IPS-20b (cell line): Measurements from ENCODE around the gene ANKS1B.

ENCODE experiments used
- H3K27ac ChIP-seq: one replicate; pipeline ENCODE4 v1.5.1; 2013; ENCODE audit warnings: low read length
- H3K27me3 ChIP-seq: 2 replicates; pipeline ENCODE4 v1.6.1; 2013; ENCODE audit warnings: mild to moderate bottlenecking, low read length, inconsistent platforms; ENCODE audit not compliant: insufficient read depth
- H3K36me3 ChIP-seq: 2 replicates; pipeline ENCODE4 v1.6.1; 2013; ENCODE audit warnings: low read depth, mild to moderate bottlenecking, inconsistent platforms, low read length, moderate library complexity; ENCODE audit not compliant: insufficient read depth
- H3K4me1 ChIP-seq: 2 replicates; pipeline ENCODE4 v1.6.1; 2013; ENCODE audit warnings: mild to moderate bottlenecking, control low read depth, inconsistent platforms, low read length, moderate library complexity; ENCODE audit not compliant: insufficient read depth
- H3K4me3 ChIP-seq: 2 replicates; pipeline ENCODE4 v1.5.1; 2013; ENCODE audit warnings: mild to moderate bottlenecking, low read length, inconsistent platforms
- H3K9ac ChIP-seq: 2 replicates; pipeline ENCODE4 v1.6.1; 2013; ENCODE audit warnings: low read depth, mild to moderate bottlenecking, inconsistent platforms, low read length, moderate library complexity
- H3K9me3 ChIP-seq: 2 replicates; pipeline ENCODE4 v1.6.1; 2013; ENCODE audit warnings: mild to moderate bottlenecking, low read depth, low read length, inconsistent platforms; ENCODE audit not compliant: insufficient read depth

The ANKS1B gene

DNA sequence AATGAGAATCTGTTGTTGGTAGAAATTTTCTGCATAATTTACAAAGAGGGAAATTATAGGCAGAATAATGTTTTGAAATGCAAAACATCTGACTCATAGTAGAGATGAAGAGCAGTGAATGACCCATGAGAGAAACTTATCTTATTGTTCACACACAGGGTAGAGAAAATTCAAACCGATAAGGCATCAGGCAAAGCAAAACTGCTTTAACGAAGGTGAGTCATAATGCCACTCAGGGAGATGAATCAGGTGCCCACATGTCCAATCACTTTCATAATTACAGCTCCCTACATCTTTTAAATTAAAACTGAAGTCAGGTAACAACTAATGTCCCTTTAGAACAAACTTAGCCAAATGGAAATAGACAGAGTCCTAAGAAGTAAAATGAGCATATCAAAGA lies 602.7 kb downstream of the ANKS1B start:
- no peaks in the 10 kb centered on the region for H3K27me3 ChIP-seq
- no peaks in the 10 kb centered on the region for H3K9me3 ChIP-seq
- H3K9ac ChIP-seq: no peak overlapping the region
- no peak overlapping the region for H3K4me3 ChIP-seq
- H3K36me3 ChIP-seq: no peaks in the 10 kb centered on the region
- H3K4me1 ChIP-seq: no peaks in the 10 kb centered on the region
- no peak overlapping the region for H3K27ac ChIP-seq

DNA sequence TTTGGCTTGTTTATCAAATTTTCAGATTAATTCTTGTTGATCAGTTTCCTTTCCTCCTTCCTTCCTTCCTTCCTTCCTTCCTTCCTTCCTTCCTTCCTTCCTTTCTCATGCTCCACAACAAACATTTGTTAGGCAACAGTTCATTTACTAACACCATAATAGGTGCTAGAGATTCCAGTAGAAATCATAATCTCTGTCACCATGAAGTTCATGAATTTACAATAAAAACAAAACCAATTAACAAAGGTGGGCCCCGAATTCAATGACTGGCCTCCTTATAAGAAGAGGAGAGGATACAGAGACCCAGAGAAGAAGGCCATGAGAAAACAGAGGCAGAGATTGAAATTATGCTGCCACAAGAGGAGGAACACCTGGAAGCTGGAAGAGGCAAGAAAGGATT lies 604.0 kb downstream of the ANKS1B start:
- Histone ChIP-seq H3K4me1 (no peaks in the 10 kb centered on the region), H3K9me3 (no peaks in the 10 kb centered on the region), H3K36me3 (no peaks in the 10 kb centered on the region), H3K27ac (no peak overlapping the region), H3K9ac (no peak overlapping the region), H3K4me3 (no peak overlapping the region), H3K27me3 (no peaks in the 10 kb centered on the region)

DNA sequence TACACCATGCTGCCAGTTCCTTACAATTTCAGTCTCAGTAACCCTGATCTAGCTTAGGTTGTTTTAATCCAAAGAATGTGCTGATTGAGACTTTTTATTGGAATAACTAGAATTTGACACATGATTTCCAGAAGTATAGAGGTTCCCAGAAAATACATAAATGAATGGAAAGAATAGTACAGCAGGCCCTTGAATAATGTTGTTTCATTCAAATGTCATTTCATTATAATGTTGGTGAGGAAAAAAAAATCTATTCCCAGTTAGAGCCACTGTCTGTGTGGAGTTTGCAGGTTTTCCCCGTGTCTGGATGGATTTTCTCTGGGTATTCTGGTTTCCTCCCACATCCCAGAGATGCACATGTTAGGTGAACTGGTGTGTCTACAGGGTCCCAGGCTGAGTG lies 610.7 kb downstream of the ANKS1B start:
- Histone ChIP-seq H3K9ac (no peak overlapping the region), H3K27me3 (no peaks in the 10 kb centered on the region), H3K4me1 (no peaks in the 10 kb centered on the region), H3K4me3 (no peak overlapping the region), H3K36me3 (no peaks in the 10 kb centered on the region), H3K27ac (no peak overlapping the region), H3K9me3 (no peaks in the 10 kb centered on the region)

DNA sequence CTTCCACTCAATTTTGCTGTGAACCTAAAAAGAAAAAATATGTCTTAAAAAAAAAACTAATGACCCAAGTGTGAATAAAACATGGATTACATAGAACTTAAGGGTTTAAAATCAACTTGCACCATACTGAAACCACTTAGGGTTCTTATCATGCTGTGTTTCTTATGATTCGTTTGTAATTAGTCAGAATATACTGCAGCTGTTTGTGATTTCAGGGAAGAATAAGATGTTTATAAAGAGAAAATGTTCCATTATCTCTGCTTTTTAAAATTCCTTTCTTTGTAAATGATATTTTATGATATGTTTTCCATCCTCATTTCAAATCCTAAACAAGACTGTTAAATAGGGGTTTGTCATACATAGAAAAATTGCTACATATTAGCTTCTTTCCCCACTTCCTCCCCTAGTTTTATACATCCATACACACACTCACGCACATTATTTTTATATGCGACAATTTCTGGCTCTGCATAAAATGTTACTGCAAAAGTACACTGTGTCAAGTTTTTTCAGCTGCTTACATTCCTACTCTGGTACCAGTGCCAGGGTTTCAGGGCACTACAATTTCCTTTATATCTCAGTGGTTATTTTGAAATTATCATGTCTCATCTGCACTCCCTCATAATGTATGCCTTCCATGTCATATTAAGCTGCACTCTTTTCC lies 612.3 kb downstream of the ANKS1B start:
- no peaks in the 10 kb centered on the region for H3K27me3 ChIP-seq
- no peak overlapping the region for H3K9ac ChIP-seq
- no peaks in the 10 kb centered on the region for H3K4me1 ChIP-seq
- no peak overlapping the region for H3K27ac ChIP-seq
- H3K36me3 ChIP-seq: no peaks in the 10 kb centered on the region
- H3K9me3 ChIP-seq: no peaks in the 10 kb centered on the region
- no peak overlapping the region for H3K4me3 ChIP-seq

DNA sequence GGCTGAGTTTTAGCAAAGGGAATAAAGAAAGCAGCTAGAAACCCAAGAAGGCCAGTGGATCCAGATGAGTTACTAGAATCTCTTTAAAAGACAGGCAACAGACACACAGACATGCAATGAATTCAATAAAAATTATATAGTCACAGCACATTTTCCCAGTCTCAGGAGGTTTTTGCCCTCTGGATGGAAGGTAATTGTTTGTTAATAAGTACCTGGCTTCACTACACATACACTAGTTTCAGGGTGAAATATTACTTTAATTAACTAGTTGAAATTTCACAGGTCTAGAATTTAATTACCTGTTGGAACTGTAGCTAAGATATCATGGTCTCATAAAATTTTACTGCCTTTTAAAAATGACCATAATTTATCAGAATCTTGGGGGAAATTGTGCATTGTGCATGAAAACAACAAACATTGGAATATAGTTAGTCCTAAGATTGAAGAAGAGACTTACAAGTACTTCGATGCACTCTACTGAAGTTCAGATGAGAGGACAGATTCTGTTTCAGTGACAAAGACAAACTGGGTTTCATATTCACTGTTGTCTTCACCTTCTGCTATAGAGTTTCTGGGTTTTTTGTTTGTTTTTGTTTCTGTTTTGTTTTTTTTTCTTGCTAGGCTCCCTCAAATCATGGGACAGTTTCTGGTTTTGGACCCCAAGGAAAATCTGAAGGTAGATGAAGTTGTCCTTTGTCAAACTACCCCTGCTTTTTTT lies 614.2 kb downstream of the ANKS1B start:
- Histone ChIP-seq H3K9ac (no peak overlapping the region), H3K9me3 (no peaks in the 10 kb centered on the region), H3K4me1 (no peaks in the 10 kb centered on the region), H3K27ac (no peak overlapping the region), H3K27me3 (no peaks in the 10 kb centered on the region), H3K4me3 (no peak overlapping the region), H3K36me3 (no peaks in the 10 kb centered on the region)

DNA sequence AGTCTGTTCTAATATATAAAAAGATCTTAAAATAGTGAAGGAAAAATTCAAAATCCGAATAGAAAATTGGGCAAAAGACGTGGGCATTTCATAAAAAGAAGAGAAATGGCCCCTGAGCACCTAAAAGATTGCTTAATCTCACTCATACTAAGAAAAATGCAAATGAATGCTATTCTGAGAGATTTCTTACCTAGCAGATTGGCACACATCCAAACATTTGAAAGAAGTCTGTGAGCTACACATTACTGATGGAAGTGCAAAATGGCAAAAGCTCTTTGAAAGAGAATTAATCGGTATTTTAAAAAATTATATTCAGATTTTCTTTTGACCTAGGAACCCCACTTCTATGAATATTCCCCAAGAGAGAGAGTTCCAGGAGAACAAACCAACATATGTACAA lies 617.6 kb downstream of the ANKS1B start:
- no peaks in the 10 kb centered on the region for H3K9me3 ChIP-seq
- no peak overlapping the region for H3K4me3 ChIP-seq
- H3K27ac ChIP-seq: no peak overlapping the region
- H3K4me1 ChIP-seq: no peaks in the 10 kb centered on the region
- no peaks in the 10 kb centered on the region for H3K27me3 ChIP-seq
- no peaks in the 10 kb centered on the region for H3K36me3 ChIP-seq
- H3K9ac ChIP-seq: no peak overlapping the region

DNA sequence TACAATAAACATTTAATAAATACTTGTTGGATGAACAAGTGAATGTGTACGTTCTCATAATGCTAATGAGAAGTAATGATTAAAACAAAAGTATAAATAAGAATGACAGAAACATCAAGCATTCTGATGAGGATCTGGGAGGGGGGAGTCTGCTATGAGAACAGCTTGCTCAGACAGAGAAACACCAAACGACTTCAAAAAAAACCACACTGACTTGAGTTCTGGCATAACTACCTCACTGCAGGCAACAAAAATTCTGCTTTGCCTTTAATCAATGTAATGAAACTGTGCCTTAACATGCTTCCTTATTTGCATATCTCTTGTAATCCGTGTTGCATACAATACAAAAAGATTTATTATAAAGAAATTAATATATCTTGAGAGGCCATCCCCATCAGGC lies 632.5 kb downstream of the ANKS1B start:
- Histone ChIP-seq H3K4me1 (no peaks in the 10 kb centered on the region), H3K9ac (no peak overlapping the region), H3K36me3 (no peaks in the 10 kb centered on the region), H3K9me3 (no peaks in the 10 kb centered on the region), H3K27ac (no peak overlapping the region), H3K4me3 (no peak overlapping the region), H3K27me3 (no peaks in the 10 kb centered on the region)

DNA sequence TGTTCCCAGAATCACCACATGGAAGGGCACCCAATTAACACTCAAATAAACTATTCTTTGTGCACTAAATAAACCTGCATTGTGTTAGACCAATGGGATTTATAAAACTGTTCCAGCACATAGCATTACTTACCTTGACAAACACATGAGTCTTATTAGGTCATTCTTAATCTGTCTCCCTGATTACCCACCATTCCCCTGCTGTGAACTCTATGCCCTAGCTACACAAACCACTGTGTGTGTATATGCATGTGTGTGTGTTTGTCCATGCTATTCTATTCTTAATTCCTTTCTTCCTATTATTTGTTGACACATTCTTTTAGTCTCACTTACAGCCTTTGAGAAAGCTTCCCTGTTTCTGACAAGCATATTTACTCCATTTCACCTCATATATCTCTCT lies 640.8 kb downstream of the ANKS1B start:
- no peaks in the 10 kb centered on the region for H3K4me1 ChIP-seq
- no peak overlapping the region for H3K27ac ChIP-seq
- no peaks in the 10 kb centered on the region for H3K36me3 ChIP-seq
- H3K27me3 ChIP-seq: no peaks in the 10 kb centered on the region
- H3K9ac ChIP-seq: no peak overlapping the region
- no peak overlapping the region for H3K4me3 ChIP-seq
- H3K9me3 ChIP-seq: no peaks in the 10 kb centered on the region

DNA sequence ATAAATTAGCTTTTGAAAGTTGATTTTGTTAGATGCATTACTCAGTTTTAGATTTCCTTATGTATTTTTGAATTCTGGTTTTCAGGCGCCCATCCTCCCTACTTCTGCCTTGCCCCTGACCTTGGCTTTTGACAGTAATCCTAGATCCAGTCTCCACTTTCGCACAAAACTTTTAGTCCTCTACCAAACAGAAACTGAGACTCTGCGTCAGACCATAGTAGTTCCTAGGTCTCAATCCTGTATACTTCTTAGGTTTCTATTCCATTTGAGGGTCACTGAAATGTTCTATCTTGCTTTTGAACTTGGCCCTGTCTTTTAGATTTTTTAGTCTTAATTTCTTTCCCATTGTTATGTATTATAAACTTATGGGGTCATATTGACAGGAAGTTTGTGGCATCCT lies 645.1 kb downstream of the ANKS1B start:
- Histone ChIP-seq H3K27me3 (no peaks in the 10 kb centered on the region), H3K36me3 (no peaks in the 10 kb centered on the region), H3K9me3 (no peaks in the 10 kb centered on the region), H3K4me3 (no peak overlapping the region), H3K27ac (no peak overlapping the region), H3K9ac (no peak overlapping the region), H3K4me1 (no peaks in the 10 kb centered on the region)

DNA sequence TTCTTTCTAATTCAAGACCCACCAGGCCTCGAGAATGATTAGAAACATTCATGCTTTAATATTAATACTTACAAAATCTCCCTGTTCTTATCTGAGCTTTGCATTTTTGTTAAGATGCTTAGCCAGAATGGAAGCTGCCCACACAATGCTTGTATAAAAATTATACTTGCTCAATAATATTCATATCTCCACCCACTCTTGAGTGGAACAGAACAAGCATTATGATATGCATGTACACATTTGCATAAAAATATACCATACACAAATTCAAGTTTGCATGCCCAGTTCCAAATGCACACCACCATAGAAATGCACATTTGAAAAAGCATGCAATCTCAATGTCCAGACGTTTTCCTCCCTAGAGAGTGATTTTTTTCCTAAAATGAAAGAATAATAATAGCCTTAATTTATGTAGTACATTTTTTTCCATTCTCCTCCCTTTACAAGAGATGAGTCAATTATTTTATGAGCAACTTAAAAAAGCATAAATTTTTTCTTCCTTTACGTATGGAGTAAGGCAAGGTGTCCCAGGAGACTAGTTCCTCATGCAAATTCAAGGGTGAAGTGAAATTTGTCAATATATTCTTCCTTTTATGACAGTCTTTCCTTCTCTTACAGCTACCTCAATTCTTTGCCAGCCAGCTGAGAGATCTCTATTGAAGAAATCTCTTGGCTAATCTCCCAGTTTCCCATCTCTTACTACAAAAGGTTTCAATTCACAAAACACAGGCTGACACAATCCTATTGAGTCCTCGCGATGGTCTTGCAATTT lies 650.3 kb downstream of the ANKS1B start:
- Histone ChIP-seq H3K36me3 (no peaks in the 10 kb centered on the region), H3K27ac (no peak overlapping the region), H3K4me1 (no peaks in the 10 kb centered on the region), H3K4me3 (no peak overlapping the region), H3K27me3 (no peaks in the 10 kb centered on the region), H3K9me3 (no peaks in the 10 kb centered on the region), H3K9ac (no peak overlapping the region)

DNA sequence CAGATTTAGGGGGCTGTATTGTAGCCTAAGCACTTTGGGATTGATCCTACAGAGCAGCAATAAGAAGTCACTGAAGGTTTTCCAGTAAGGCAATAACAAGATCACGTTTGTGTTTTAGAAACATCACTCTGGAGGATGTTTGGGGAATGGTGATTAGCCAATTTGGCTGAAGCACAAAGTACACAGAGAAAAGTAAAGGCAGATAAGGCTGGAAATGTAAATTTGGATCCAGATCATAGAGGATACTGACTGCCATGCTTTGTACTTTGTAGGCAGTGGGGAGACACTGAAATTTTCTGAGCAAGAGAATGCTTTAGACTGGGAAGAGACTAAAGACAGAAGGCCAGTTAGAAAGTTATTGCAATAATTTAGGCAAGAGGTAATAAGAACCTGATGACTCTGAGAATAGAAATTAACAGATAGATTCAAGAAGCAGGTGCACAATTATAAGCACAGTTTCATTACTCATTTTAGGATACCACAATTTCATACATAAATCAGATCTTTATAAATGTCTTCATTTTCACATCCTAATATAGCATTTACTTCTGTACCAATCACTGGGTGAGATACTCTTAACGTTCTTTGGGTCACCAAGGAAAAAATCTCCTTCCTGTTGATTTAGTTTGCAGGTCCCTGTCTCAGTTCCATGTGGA lies 651.7 kb downstream of the ANKS1B start:
- Histone ChIP-seq H3K4me3 (no peak overlapping the region), H3K36me3 (no peaks in the 10 kb centered on the region), H3K27ac (no peak overlapping the region), H3K9ac (no peak overlapping the region), H3K9me3 (no peaks in the 10 kb centered on the region), H3K27me3 (no peaks in the 10 kb centered on the region), H3K4me1 (no peaks in the 10 kb centered on the region)
